ENCODE measurements around the gene C1QTNF9B. TPM values are rescaled to one million over a fixed set of nuclear protein-coding genes. Genes with fewer than 3 reads are reported as not detected.

The C1QTNF9B gene
- total and polyA plus RNA-seq, 2 of the 8 experiments (the other 6 are each of a cell fraction or from before 2014, with no cell fraction given): 0.11 TPM; not detected in 1

- TF ChIP-seq SP1 (IDR thresholded peaks at IDR 0.05; ENCODE audit: low read depth, low read length) (no peak), TAF1 (IDR thresholded peaks at IDR 0.05; ENCODE audit: low read depth, low read length) (no peak), TEAD4 (IDR thresholded peaks at IDR 0.05; ENCODE audit: low read depth, low read length) (no peak)
Measured at GRCh38 chr13:23946900-23947299, 49.6 kb upstream of the C1QTNF9B start (continued).
